Stimulated activated CD8-positive, alpha-beta memory T cell treated with anti-CD3 and anti-CD28 coated beads, Interleukin-7, amount 100 ng/mL, for 1 hour (primary cell): ENCODE results near the gene RRP12.
A peak's percentile ranks its signal among the peaks of the same experiment; 100 is the strongest.

Experiments used
- DNase-seq, 2 donors: peaks; one replicate each; pipeline ENCODE4 v3.0.0-alpha.2; 2020; ENCODE audit warnings: low read depth in 2 of 2

RRP12 gene

GRCh38 chr10:97334370-97335175 is 66.6 kb downstream of the RRP12 start, which contains the start of gene FRAT2:
TSS of gene FRAT2 (minus strand) at chr10:97334729. CDS start at chr10:97334572, 157 bp downstream.
- DNase-seq = peak; percentile 69 to 77

GRCh38 chr10:97333601-97334369 is 67.4 kb downstream of the RRP12 start:
- DNase-seq = no peak

GRCh38 chr10:97333351-97333600 is 67.9 kb downstream of the RRP12 start:
- DNase-seq = no peak

- DNase-seq = no peak
Measured at GRCh38 chr10:97332591-97333350, 68.4 kb downstream of the RRP12 start.

- no peak for DNase-seq
Measured at GRCh38 chr10:97331153-97331703, 69.9 kb downstream of the RRP12 start.

GRCh38 chr10:97329766-97330165 is 71.4 kb downstream of the RRP12 start:
- DNase-seq = no peak

- no peak for DNase-seq
Measured at GRCh38 chr10:97328646-97329453, 72.3 kb downstream of the RRP12 start.

- no peak for DNase-seq
Measured at GRCh38 chr10:97327348-97328294, 73.5 kb downstream of the RRP12 start.

- DNase-seq = no peak
Measured at GRCh38 chr10:97325754-97326153, 75.4 kb downstream of the RRP12 start.

- no peak for DNase-seq
Measured at GRCh38 chr10:97323501-97323900, 77.6 kb downstream of the RRP12 start.

- no peak for DNase-seq
Measured at GRCh38 chr10:97321804-97322190, 79.3 kb downstream of the RRP12 start.

- DNase-seq = no peak
Measured at GRCh38 chr10:97321032-97321803, 79.9 kb downstream of the RRP12 start.

GRCh38 chr10:97320480-97321031 is 80.6 kb downstream of the RRP12 start:
- no peak for DNase-seq

GRCh38 chr10:97319671-97320479 is 81.3 kb downstream of the RRP12 start:
- peak; percentile 27 to 45 for DNase-seq

- DNase-seq = peak; percentile 75 to 83
Measured at GRCh38 chr10:97318772-97319651, 82.1 kb downstream of the RRP12 start, which contains the start of gene FRAT1. TSS of gene FRAT1 (plus strand) at chr10:97319271. CDS start at chr10:97319454, 183 bp downstream.

- no peak for DNase-seq
Measured at GRCh38 chr10:97314671-97315070, 86.5 kb downstream of the RRP12 start.

- DNase-seq = no peak
Measured at GRCh38 chr10:97312897-97313296, 88.2 kb downstream of the RRP12 start.
